ENCODE results near the gene RABGEF1. TPM values are rescaled to one million over a fixed set of nuclear protein-coding genes. Genes with fewer than 3 reads are reported as not detected.

The RABGEF1 gene
- total and polyA plus RNA-seq, 2 donors (not counting 3 experiments of a cell fraction or from before 2014, with no cell fraction given) = 11.6 to 15.5 TPM

DNA sequence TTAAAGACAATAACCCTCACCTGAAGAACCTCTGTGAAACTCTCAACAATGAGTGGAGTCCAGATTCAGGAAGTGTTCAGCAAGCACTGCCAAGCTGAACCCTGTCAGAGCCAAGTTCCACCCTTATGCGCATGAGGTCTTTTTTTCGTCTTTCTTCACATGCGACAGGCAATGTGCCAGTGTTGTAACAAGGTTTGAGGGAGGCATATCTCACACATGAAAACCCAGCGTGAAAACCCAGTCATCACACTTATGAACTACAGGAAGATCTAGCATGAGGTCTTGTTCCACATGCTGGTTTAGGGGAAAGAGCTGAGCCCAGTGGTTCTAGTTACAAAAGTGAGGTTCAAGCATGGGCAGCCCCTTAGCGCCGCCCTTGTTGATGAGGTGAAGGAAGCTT is 49.7 kb downstream of the RABGEF1 start:
- Histone ChIP-seq H3K4me2 (ENCODE audit: insufficient read depth, low read length) (no peak overlapping the region), H3K9ac (replicated peaks; ENCODE audit: extremely low read depth, insufficient read depth, low read length) (no peak overlapping the region), H3K4me1 (ENCODE audit: control insufficient read depth, extremely low read depth, insufficient read depth, low read length) (no peaks in the 10 kb centered on the region), H4K20me1 (replicated peaks; ENCODE audit: control insufficient read depth, extremely low read depth, insufficient read depth, low read length) (no peaks in the 10 kb centered on the region), H3K9me1 (replicated peaks; ENCODE audit: control insufficient read depth, extremely low read depth, insufficient read depth, low read length) (no peaks in the 10 kb centered on the region), H3K27ac (ENCODE audit: insufficient read depth, low read depth, low read length) (no peak overlapping the region), H3K79me2 (ENCODE audit: control insufficient read depth, insufficient read depth, low read length) (no peaks in the 10 kb centered on the region), H2AFZ (ENCODE audit: low read depth, low read length) (no peak overlapping the region), H3K4me3 (replicated peaks in 1 of 3; ENCODE audit: insufficient read depth in 1 of 3, low read depth in 1 of 3, low read length in 3 of 3) (no peak overlapping the region), H3K27me3 (ENCODE audit: control insufficient read depth in 2 of 2, insufficient read depth in 2 of 2, low read length in 2 of 2) (no peaks in the 10 kb centered on the region), H3K36me3 (ENCODE audit: control insufficient read depth in 2 of 2, extremely low read depth in 1 of 2, insufficient read depth in 2 of 2, low read length in 2 of 2) (peaks cover 3 to 6% of the 10 kb centered on the region in 2 experiments), H3K9me3 (replicated peaks; ENCODE audit: control insufficient read depth, insufficient read depth, low read length) (no peaks in the 10 kb centered on the region)
- CTCF ChIA-PET = no interaction called here
- BruUV-seq (replicated peaks) = no TSS peak
- POLR2A ChIA-PET = no interaction called here
- no peak for FAIRE-seq
- dilution Hi-C loops (cut with MboI; ENCODE audit: extremely low pct_ligation_motif_present, low sequenced_read_pairs) = no loop called here
- intact Hi-C loops (cut with micrococcal nuclease) = no loop called here
- no peak for DNase-seq (ENCODE audit: low read depth, low spot score)
- no peak for TF ChIP-seq GATA2 (IDR thresholded peaks at IDR 0.05; ENCODE audit: insufficient read depth, insufficient read length, low read depth, low read length)
- no peak for TF ChIP-seq POLR2A (IDR thresholded peaks at IDR 0.05; ENCODE audit: low read depth, low read length)
- no peak for TF ChIP-seq EZH2 (IDR thresholded peaks at IDR 0.05; ENCODE audit: borderline replicate concordance, low read depth, low read length, severe bottlenecking)
- TF ChIP-seq FOS (IDR thresholded peaks at IDR 0.05; ENCODE audit: borderline replicate concordance, insufficient read depth, low read length) = no peak
- TF ChIP-seq JUN (IDR thresholded peaks at IDR 0.05; ENCODE audit: borderline replicate concordance, insufficient read depth, insufficient read length, low read depth) = no peak
- TF ChIP-seq POLR2AphosphoS5 (IDR thresholded peaks at IDR 0.05; ENCODE audit: insufficient read depth, low read depth, low read length) = no peak
- TF ChIP-seq, protein P1, sequence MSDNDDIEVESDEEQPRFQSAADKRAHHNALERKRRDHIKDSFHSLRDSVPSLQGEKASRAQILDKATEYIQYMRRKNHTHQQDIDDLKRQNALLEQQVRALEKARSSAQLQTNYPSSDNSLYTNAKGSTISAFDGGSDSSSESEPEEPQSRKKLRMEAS (IDR thresholded peaks at IDR 0.05; ENCODE audit: insufficient read depth, insufficient read length) = no peak

DNA sequence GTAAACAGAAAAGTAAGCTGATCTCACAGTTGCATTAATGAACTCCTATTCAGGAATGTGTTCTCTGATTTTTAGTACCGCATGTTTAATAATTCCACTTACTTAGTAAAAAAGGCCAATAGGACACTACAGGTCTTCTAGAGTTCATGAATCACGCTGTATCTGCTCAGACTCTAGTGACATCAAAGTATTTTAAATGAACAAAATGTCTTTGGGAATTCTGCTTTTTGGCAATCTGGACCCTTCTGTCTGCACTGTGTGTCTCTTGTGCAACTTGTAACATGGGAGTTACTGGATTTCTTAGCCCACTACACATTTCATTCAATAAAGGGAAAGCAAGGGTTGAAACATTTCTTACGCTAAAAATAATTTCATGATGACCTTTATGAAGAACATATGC is 50.2 kb downstream of the RABGEF1 start:
- DNase-seq (ENCODE audit: low read depth, low spot score) = no peak
- no peak for TF ChIP-seq FOS (IDR thresholded peaks at IDR 0.05; ENCODE audit: borderline replicate concordance, insufficient read depth, low read length)
- TF ChIP-seq, protein P2, sequence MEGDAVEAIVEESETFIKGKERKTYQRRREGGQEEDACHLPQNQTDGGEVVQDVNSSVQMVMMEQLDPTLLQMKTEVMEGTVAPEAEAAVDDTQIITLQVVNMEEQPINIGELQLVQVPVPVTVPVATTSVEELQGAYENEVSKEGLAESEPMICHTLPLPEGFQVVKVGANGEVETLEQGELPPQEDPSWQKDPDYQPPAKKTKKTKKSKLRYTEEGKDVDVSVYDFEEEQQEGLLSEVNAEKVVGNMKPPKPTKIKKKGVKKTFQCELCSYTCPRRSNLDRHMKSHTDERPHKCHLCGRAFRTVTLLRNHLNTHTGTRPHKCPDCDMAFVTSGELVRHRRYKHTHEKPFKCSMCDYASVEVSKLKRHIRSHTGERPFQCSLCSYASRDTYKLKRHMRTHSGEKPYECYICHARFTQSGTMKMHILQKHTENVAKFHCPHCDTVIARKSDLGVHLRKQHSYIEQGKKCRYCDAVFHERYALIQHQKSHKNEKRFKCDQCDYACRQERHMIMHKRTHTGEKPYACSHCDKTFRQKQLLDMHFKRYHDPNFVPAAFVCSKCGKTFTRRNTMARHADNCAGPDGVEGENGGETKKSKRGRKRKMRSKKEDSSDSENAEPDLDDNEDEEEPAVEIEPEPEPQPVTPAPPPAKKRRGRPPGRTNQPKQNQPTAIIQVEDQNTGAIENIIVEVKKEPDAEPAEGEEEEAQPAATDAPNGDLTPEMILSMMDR (IDR thresholded peaks at IDR 0.05; ENCODE audit: extremely low read depth in 1 of 2, insufficient read depth in 1 of 2, low read depth in 1 of 2, low read length in 2 of 2) = no peak
- TF ChIP-seq, protein P1 (IDR thresholded peaks at IDR 0.05; ENCODE audit: insufficient read depth, insufficient read length) = no peak
- no peak for TF ChIP-seq POLR2AphosphoS5 (IDR thresholded peaks at IDR 0.05; ENCODE audit: insufficient read depth, low read depth, low read length)
- TF ChIP-seq EZH2 (IDR thresholded peaks at IDR 0.05; ENCODE audit: borderline replicate concordance, low read depth, low read length, severe bottlenecking) = no peak
- TF ChIP-seq GATA2 (IDR thresholded peaks at IDR 0.05; ENCODE audit: insufficient read depth, insufficient read length, low read depth, low read length) = no peak
- no peak for TF ChIP-seq JUN (IDR thresholded peaks at IDR 0.05; ENCODE audit: borderline replicate concordance, insufficient read depth, insufficient read length, low read depth)
- TF ChIP-seq MYC (IDR thresholded peaks at IDR 0.05; ENCODE audit: low read depth, low read length) = no peak
- TF ChIP-seq POLR2A (IDR thresholded peaks at IDR 0.05; ENCODE audit: low read depth, low read length) = no peak
- no peaks in the 10 kb centered on the region for H4K20me1 ChIP-seq (replicated peaks; ENCODE audit: control insufficient read depth, extremely low read depth, insufficient read depth, low read length)
- FAIRE-seq = no peak
- peaks cover 6 to 7% of the 10 kb centered on the region in 2 experiments for H3K36me3 ChIP-seq (ENCODE audit: control insufficient read depth in 2 of 2, extremely low read depth in 1 of 2, insufficient read depth in 2 of 2, low read length in 2 of 2)
- H3K27me3 ChIP-seq (ENCODE audit: control insufficient read depth in 2 of 2, insufficient read depth in 2 of 2, low read length in 2 of 2) = no peaks in the 10 kb centered on the region
- H3K9ac ChIP-seq (replicated peaks; ENCODE audit: extremely low read depth, insufficient read depth, low read length) = no peak overlapping the region
- intact Hi-C loops (cut with micrococcal nuclease) = no loop called here
- no peak overlapping the region for H3K27ac ChIP-seq (ENCODE audit: insufficient read depth, low read depth, low read length)
- H3K4me2 ChIP-seq (ENCODE audit: insufficient read depth, low read length) = no peak overlapping the region
- H3K9me1 ChIP-seq (replicated peaks; ENCODE audit: control insufficient read depth, extremely low read depth, insufficient read depth, low read length) = no peaks in the 10 kb centered on the region
- no TSS peak for BruUV-seq (replicated peaks)
- no peak overlapping the region for H3K4me3 ChIP-seq (replicated peaks in 1 of 3; ENCODE audit: insufficient read depth in 1 of 3, low read depth in 1 of 3, low read length in 3 of 3)
- CTCF ChIA-PET = no interaction called here
- H3K79me2 ChIP-seq (ENCODE audit: control insufficient read depth, insufficient read depth, low read length) = no peaks in the 10 kb centered on the region
- H3K4me1 ChIP-seq (ENCODE audit: control insufficient read depth, extremely low read depth, insufficient read depth, low read length) = no peaks in the 10 kb centered on the region
- dilution Hi-C loops (cut with MboI; ENCODE audit: extremely low pct_ligation_motif_present, low sequenced_read_pairs) = no loop called here
- POLR2A ChIA-PET = no interaction called here
- H3K9me3 ChIP-seq (replicated peaks; ENCODE audit: control insufficient read depth, insufficient read depth, low read length) = no peaks in the 10 kb centered on the region
- no peak overlapping the region for H2AFZ ChIP-seq (ENCODE audit: low read depth, low read length)

All from endothelial cell of umbilical vein (primary cell).